IMR-90 (cell line): Measurements from ENCODE around the gene MASP2. TPM values are rescaled to one million over a fixed set of nuclear protein-coding genes. Genes with fewer than 3 reads are reported as not detected.

Source experiments
- ATAC-seq: fragments of 200-7000 bp; cut with Tn5 transposase; 2 replicates; pipeline ENCODE4 v1.9.1; 2020; ENCODE audit warnings: low read depth, mild to moderate bottlenecking, moderate library complexity
- BruUV-seq: library from RNA; stranded (reverse); fragments of 400-500 nt; replicated peaks from 2 replicates; lab custom pipeline; 2021; lab: Mats Ljungman, UMichigan
- CTCF ChIA-PET: fragments of 300-600 bp; formaldehyde crosslinking; extraction: SDS; loops from one replicate; lab custom pipeline; 2021; ENCODE audit warnings: antibody characterized with exemption; lab: Yijun Ruan, JAX
- POLR2A ChIA-PET: fragments of 300-600 bp; sonication (Branson Sonifier 250); formaldehyde crosslinking; loops from one replicate; lab custom pipeline; 2022; ENCODE audit warnings: antibody characterized with exemption; ENCODE audit not compliant: unreplicated experiment; lab: Charles Lee
- DNase-seq: peaks from one replicate; pipeline ENCODE4 v3.0.0; 2013
- H2AFZ ChIP-seq: replicated peaks from 2 replicates; pipeline ENCODE3; 2013; ENCODE audit warnings: low read length, mild to moderate bottlenecking; ENCODE audit not compliant: poor library complexity
- H2AK5ac ChIP-seq: 2 replicates; pipeline ENCODE4 v1.6.1; 2013; ENCODE audit warnings: low read depth, low read length, inconsistent platforms
- H2AK9ac ChIP-seq: replicated peaks from 2 replicates; pipeline ENCODE3; 2013; ENCODE audit warnings: mild to moderate bottlenecking, low read depth, low read length, moderate library complexity; ENCODE audit not compliant: poor library complexity
- H2BK120ac ChIP-seq: 2 replicates; pipeline ENCODE4 v1.6.1; 2013; ENCODE audit warnings: low read depth, low read length, inconsistent platforms
- H2BK15ac ChIP-seq: 3 replicates; pipeline ENCODE4 v1.6.1; 2013; ENCODE audit warnings: low read depth, low read length, inconsistent platforms
- H2BK20ac ChIP-seq: 2 replicates; pipeline ENCODE4 v1.6.1; 2013; ENCODE audit warnings: low read depth, mild to moderate bottlenecking, inconsistent platforms, low read length, moderate library complexity
- H2BK5ac ChIP-seq: 2 replicates; pipeline ENCODE4 v1.6.1; 2013; ENCODE audit warnings: mild to moderate bottlenecking, low read depth, low read length, inconsistent platforms; ENCODE audit not compliant: poor library complexity, severe bottlenecking
- H3K14ac ChIP-seq: replicated peaks from 2 replicates; pipeline ENCODE4 v1.6.1; 2013; ENCODE audit warnings: low read depth, low read length, inconsistent platforms
- H3K18ac ChIP-seq: 2 replicates; pipeline ENCODE4 v1.6.1; 2013; ENCODE audit warnings: low read depth, low read length, control low read depth
- H3K23ac ChIP-seq: 2 replicates; pipeline ENCODE4 v1.6.1; 2013; ENCODE audit warnings: low read depth, low read length, inconsistent platforms
- H3K27ac ChIP-seq: 2 replicates; pipeline ENCODE4 v1.5.1; 2013; ENCODE audit warnings: mild to moderate bottlenecking, control low read depth, low read length; ENCODE audit not compliant: insufficient read depth
- H3K27me3 ChIP-seq: 2 replicates; pipeline ENCODE4 v1.6.1; 2013; ENCODE audit warnings: low read length; ENCODE audit not compliant: control insufficient read depth, insufficient read depth
- H3K36me3 ChIP-seq: 2 replicates; pipeline ENCODE4 v1.6.1; 2013; ENCODE audit warnings: low read length, mixed read lengths; ENCODE audit not compliant: control insufficient read depth, insufficient read depth
- H3K4ac ChIP-seq: 2 replicates; pipeline ENCODE4 v1.6.1; 2013; ENCODE audit warnings: low read depth, low read length, inconsistent platforms
- H3K4me1 ChIP-seq: 2 replicates; pipeline ENCODE4 v1.6.1; 2013; ENCODE audit warnings: low read length, mixed read lengths; ENCODE audit not compliant: control insufficient read depth, insufficient read depth
- H3K4me2 ChIP-seq: 2 replicates; pipeline ENCODE4 v1.6.1; 2013; ENCODE audit warnings: low read depth, mild to moderate bottlenecking, control low read depth, low read length, moderate library complexity
- H3K4me3 ChIP-seq: 2 replicates; pipeline ENCODE4 v1.5.1; 2013; ENCODE audit warnings: low read depth, mild to moderate bottlenecking, control low read depth, low read length, moderate library complexity; ENCODE audit not compliant: insufficient read depth
- H3K56ac ChIP-seq: 2 replicates; pipeline ENCODE4 v1.6.1; 2013; ENCODE audit warnings: low read length, inconsistent platforms; ENCODE audit not compliant: insufficient read depth; ENCODE audit errors: extremely low read depth
- H3K79me1 ChIP-seq, 2 experiments: 2 replicates each; pipeline ENCODE4 v1.6.1; 2013; ENCODE audit warnings: low read length in 2 of 2, inconsistent platforms in 1 of 2, low read depth in 1 of 2
- H3K9ac ChIP-seq: 2 replicates; pipeline ENCODE4 v1.6.1; 2013; ENCODE audit warnings: low read depth, low read length, control low read depth
- H3K9me1 ChIP-seq: 2 replicates; pipeline ENCODE4 v1.6.1; 2013; ENCODE audit warnings: low read length, inconsistent platforms; ENCODE audit not compliant: insufficient read depth
- H3K9me3 ChIP-seq: 2 replicates; pipeline ENCODE4 v1.6.1; 2013; ENCODE audit warnings: low read length; ENCODE audit not compliant: control insufficient read depth, insufficient read depth
- H4K20me1 ChIP-seq: 2 replicates; pipeline ENCODE4 v1.6.1; 2013; ENCODE audit warnings: low read length, inconsistent platforms; ENCODE audit not compliant: insufficient read depth
- H4K5ac ChIP-seq: 2 replicates; pipeline ENCODE4 v1.6.1; 2013; ENCODE audit warnings: mild to moderate bottlenecking, low read depth, low read length, control low read depth
- H4K8ac ChIP-seq, 2 experiments: 2 replicates each; pipeline ENCODE4 v1.6.1; 2013; ENCODE audit warnings: low read depth in 2 of 2, low read length in 2 of 2, control low read depth in 1 of 2, inconsistent platforms in 1 of 2
- H4K91ac ChIP-seq: 2 replicates; pipeline ENCODE4 v1.6.1; 2013; ENCODE audit warnings: low read depth, low read length, inconsistent platforms; ENCODE audit not compliant: insufficient read depth
- BHLHE40 ChIP-seq: fragments of 150-350 bp; IDR thresholded peaks from 2 replicates; pipeline ENCODE4 v1.6.1; 2016; ENCODE audit warnings: mild to moderate bottlenecking, low read depth, low read length
- CEBPB ChIP-seq: IDR thresholded peaks from 2 replicates; pipeline ENCODE4 v1.6.1; 2012; ENCODE audit warnings: low read depth, low read length, improper control_type of control experiment
- MAZ ChIP-seq: IDR thresholded peaks from 2 replicates; pipeline ENCODE4 v1.6.1; 2012; ENCODE audit warnings: low read depth, mild to moderate bottlenecking, low read length, improper control_type of control experiment, moderate library complexity, borderline replicate concordance
- MXI1 ChIP-seq: IDR thresholded peaks from 2 replicates; pipeline ENCODE4 v1.6.1; 2012; ENCODE audit warnings: low read depth, mild to moderate bottlenecking, low read length, moderate library complexity, borderline replicate concordance
- POLR2A ChIP-seq: IDR thresholded peaks from 2 replicates; pipeline ENCODE4 v1.6.1; 2012; ENCODE audit warnings: mild to moderate bottlenecking, low read depth, low read length
- RAD21 ChIP-seq: IDR thresholded peaks from 2 replicates; pipeline ENCODE4 v1.6.1; 2012; ENCODE audit warnings: low read length, improper control_type of control experiment
- RCOR1 ChIP-seq: IDR thresholded peaks from 2 replicates; pipeline ENCODE4 v1.6.1; 2012; ENCODE audit warnings: mild to moderate bottlenecking, low read length, improper control_type of control experiment; ENCODE audit not compliant: insufficient replicate concordance
- RFX5 ChIP-seq: IDR thresholded peaks from 2 replicates; pipeline ENCODE4 v1.8.0; 2012; ENCODE audit warnings: low read depth, mild to moderate bottlenecking, low read length, moderate library complexity
- SMC3 ChIP-seq: fragments of 150-350 bp; IDR thresholded peaks from 2 replicates; pipeline ENCODE4 v1.6.1; 2016; ENCODE audit warnings: low read depth, mild to moderate bottlenecking, antibody characterized with exemption, low read length, moderate library complexity
- WGBS, 2 experiments: methylation state at CpG; one replicate each; pipeline versions ENCODE4 v1.1.5 to v1.1.7; 2013; ENCODE audit warnings: missing lambda C conversion rate in 2 of 2; ENCODE audit not compliant: insufficient read length in 1 of 2; ENCODE audit errors: extremely low coverage in 2 of 2; 5-methylcytosine and 5-hydroxymethylcytosine counted together
- dilution Hi-C: fragments of 300-500 bp; cut with HindIII; formaldehyde crosslinking; loops from one replicate; pipeline ENCODE4 v1.14.3; 2018; ENCODE audit warnings: low sequenced_read_pairs; ENCODE audit not compliant: unreplicated experiment
- in situ Hi-C: fragments of 300-500 bp; cut with MboI; formaldehyde crosslinking; loops from 3 replicates; pipeline ENCODE4 v1.14.3; 2019; ENCODE audit warnings: low sequenced_read_pairs, inconsistent platforms, mixed read lengths
- intact Hi-C: fragments of 100-400 bp; cut with micrococcal nuclease; formaldehyde crosslinking; loops from 2 replicates; pipeline ENCODE4 v1.10.0; 2022
- polyA plus RNA-seq, 3 experiments: library from polyadenylated mRNA; depleted of rRNA; stranded (reverse); fragments of >200 nt; gene quantifications; 2 replicates each; pipeline ENCODE4 v1.2.3, GENCODE V29; 2012; ENCODE audit warnings: low replicate concordance in 1 of 3
- total RNA-seq: library from RNA; depleted of rRNA; stranded (reverse); fragments of >200 nt; gene quantifications from 2 replicates; pipeline ENCODE4 v1.2.3, GENCODE V29; 2012
- TF ChIP-seq, protein P1 (sequence below): conservative IDR thresholded peaks from 2 replicates; pipeline ENCODE4 v1.5.1; 2012; ENCODE audit warnings: mild to moderate bottlenecking, low read depth, low read length, improper control_type of control experiment
- TF ChIP-seq, protein P2 (sequence below): fragments of 150-350 bp; IDR thresholded peaks from 2 replicates; pipeline ENCODE4 v1.6.1; 2016; ENCODE audit warnings: low read depth, mild to moderate bottlenecking, low read length, moderate library complexity, borderline replicate concordance
- TF ChIP-seq, protein P3 (sequence below): fragments of 150-350 bp; IDR thresholded peaks from 2 replicates; pipeline ENCODE4 v1.6.1; 2017; ENCODE audit warnings: mild to moderate bottlenecking, antibody characterized with exemption, low read length, low read depth

Gene MASP2
- total and polyA plus RNA-seq, 2 of the 4 experiments (the other 2 are of a cell fraction), result 0.03 TPM; not detected in 1

DNA sequence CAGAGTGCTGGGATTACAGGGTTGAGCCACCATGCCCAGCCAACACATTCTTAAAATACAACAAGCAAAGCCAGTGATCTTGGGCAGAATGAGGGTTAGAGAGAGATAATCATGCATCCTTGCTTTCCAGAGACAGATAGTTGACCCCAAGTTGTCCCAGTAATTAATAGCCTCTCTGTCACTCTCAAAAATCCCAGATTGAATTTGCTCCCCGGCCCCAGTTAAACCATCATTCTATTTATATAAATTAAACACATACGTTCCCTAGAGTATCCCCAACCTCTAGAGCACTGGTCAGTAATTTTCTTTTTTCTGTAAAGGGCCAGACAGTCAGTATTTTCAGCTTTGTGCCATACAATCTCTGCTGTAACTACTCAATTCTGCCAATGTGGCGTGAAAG, 50.9 kb downstream of the MASP2 start (continued):
- TF ChIP-seq, protein P1, sequence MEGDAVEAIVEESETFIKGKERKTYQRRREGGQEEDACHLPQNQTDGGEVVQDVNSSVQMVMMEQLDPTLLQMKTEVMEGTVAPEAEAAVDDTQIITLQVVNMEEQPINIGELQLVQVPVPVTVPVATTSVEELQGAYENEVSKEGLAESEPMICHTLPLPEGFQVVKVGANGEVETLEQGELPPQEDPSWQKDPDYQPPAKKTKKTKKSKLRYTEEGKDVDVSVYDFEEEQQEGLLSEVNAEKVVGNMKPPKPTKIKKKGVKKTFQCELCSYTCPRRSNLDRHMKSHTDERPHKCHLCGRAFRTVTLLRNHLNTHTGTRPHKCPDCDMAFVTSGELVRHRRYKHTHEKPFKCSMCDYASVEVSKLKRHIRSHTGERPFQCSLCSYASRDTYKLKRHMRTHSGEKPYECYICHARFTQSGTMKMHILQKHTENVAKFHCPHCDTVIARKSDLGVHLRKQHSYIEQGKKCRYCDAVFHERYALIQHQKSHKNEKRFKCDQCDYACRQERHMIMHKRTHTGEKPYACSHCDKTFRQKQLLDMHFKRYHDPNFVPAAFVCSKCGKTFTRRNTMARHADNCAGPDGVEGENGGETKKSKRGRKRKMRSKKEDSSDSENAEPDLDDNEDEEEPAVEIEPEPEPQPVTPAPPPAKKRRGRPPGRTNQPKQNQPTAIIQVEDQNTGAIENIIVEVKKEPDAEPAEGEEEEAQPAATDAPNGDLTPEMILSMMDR, result no peak

DNA sequence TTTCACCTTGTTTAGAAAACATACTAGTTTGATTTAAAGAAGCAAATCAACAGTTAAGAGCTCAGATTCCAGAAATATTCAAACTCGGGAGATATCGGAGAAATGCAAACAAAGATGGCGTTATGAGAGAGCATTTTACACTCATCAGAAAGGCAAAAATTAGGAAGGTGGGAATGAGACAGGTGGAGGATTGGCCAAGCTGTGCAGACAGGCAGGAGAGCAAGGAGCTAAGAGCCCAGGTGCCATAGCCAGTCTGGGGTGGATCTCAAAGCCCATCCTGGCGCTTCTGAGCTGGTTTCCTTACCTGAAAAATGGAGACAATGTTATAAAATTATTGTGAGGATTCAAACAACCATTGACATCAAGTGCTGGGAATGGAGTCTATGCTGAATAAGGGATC, 54.2 kb downstream of the MASP2 start:
- intact Hi-C loops, result no loop called here
- DNase-seq, result no peak
- TF ChIP-seq SMC3 (no peak), MAZ (no peak), MXI1 (no peak), BHLHE40 (no peak), POLR2A (no peak), RAD21 (no peak), RCOR1 (no peak), RFX5 (no peak), CEBPB (no peak)
- TF ChIP-seq, protein P2, sequence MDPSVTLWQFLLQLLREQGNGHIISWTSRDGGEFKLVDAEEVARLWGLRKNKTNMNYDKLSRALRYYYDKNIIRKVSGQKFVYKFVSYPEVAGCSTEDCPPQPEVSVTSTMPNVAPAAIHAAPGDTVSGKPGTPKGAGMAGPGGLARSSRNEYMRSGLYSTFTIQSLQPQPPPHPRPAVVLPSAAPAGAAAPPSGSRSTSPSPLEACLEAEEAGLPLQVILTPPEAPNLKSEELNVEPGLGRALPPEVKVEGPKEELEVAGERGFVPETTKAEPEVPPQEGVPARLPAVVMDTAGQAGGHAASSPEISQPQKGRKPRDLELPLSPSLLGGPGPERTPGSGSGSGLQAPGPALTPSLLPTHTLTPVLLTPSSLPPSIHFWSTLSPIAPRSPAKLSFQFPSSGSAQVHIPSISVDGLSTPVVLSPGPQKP, result no peak
- TF ChIP-seq, protein P3, sequence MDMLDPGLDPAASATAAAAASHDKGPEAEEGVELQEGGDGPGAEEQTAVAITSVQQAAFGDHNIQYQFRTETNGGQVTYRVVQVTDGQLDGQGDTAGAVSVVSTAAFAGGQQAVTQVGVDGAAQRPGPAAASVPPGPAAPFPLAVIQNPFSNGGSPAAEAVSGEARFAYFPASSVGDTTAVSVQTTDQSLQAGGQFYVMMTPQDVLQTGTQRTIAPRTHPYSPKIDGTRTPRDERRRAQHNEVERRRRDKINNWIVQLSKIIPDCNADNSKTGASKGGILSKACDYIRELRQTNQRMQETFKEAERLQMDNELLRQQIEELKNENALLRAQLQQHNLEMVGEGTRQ, result no peak

More for the DNA sequence above, 54.2 kb downstream of the MASP2 start:
- Histone ChIP-seq H3K27me3 (peaks cover 9% of the 10 kb centered on the region), H3K18ac (no peak overlapping the region), H4K8ac (no peak overlapping the region), H3K9me3 (no peaks in the 10 kb centered on the region), H2BK20ac (no peak overlapping the region), H3K27ac (no peak overlapping the region), H3K4ac (no peak overlapping the region), H3K4me2 (no peak overlapping the region), H3K9ac (no peak overlapping the region), H2AFZ (no peak overlapping the region), H2AK5ac (no peak overlapping the region), H4K91ac (no peak overlapping the region), H4K5ac (no peak overlapping the region), H2BK15ac (no peak overlapping the region), H3K14ac (no peak overlapping the region), H4K20me1 (no peaks in the 10 kb centered on the region), H3K23ac (no peak overlapping the region), H3K79me1 (no peaks in the 10 kb centered on the region), H3K56ac (no peak overlapping the region), H2AK9ac (no peak overlapping the region), H3K4me3 (no peak overlapping the region), H3K4me1 (no peaks in the 10 kb centered on the region), H2BK5ac (no peak overlapping the region), H2BK120ac (no peak overlapping the region), H3K36me3 (no peaks in the 10 kb centered on the region), H3K9me1 (no peaks in the 10 kb centered on the region)
- no TSS peak for BruUV-seq
- 80% methylated on average over 1 of the region's 4 CpGs; no CpG with 5 or more reads in 1 of the 2 experiments for WGBS, 2 experiments
- ChIA-PET POLR2A (no interaction called here), CTCF (interaction anchor here (0.6 to 1.2 kb wide), 2 partner anchors 13 to 18 kb away, joined by 3 to 6 read pairs; no protein-coding TSS in a partner anchor)
- no peak for ATAC-seq
- dilution Hi-C loops, result no loop called here
- in situ Hi-C loops, result no loop called here
